Measurements from ENCODE around the gene MAFG. TPM values are rescaled to one million over a fixed set of nuclear protein-coding genes. Genes with fewer than 3 reads are reported as not detected.
"Not testable (repeated sequence)": the region's sequence is repeated elsewhere in the genome, so short reads cannot be mapped to it uniquely, and the experiment has no call there.

The MAFG gene
- total RNA-seq, 2 donors from 2014 or later, result 20.9 to 25.1 TPM

- intact Hi-C loops (cut with DNase I), result no loop called here
- ATAC-seq (no peak), DNase-seq (no peak)
Measured at GRCh38 chr17:81929253-81930141, 2.0 kb upstream of the MAFG start.

DNA sequence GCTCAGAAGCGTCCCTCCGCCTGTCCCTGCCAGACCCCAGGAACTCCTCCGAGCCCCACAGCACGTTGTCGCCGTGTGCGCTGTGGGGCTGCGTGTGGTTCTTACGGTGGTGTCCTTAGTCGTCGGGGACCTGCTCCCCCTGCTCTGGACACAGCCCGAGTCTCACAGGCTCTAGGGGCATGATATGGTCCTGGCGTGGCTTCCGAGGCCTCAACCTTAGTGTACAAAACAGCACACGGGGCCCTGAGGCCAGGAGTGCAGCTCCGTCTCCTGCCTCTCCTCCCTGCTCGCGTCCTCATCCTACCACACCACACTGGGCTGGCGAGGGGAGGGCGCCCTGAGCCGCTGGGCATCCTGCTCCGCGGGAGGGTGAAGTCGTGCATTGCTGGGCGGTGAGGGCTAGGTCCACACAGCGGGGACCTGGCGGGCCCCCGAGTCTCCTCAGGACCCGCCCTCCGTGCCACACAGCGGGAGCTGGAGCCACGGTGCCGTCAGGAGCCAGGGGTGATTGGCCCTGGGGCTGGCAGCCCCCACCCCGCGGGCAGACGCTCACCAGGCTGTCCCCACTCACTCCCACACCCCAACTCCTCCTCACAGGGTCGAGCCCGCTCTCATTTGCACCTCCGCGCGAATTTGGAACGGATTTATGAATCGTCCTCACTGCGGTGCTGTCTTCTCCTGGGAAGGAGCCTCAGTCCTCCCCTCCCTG, 1.2 kb upstream of the MAFG start:
- DNase-seq (peak; percentile 20), ATAC-seq (no peak)
- intact Hi-C loops (cut with DNase I), result no loop called here

- no peak for DNase-seq
- ATAC-seq, result peak; percentile 0 to 3
- intact Hi-C loops (cut with DNase I), result no loop called here
Measured at GRCh38 chr17:81927152-81927652, 333 bp downstream of the MAFG start.

GRCh38 chr17:81926451-81927151, 934 bp downstream of the MAFG start:
- ATAC-seq (peak; percentile 51 to 58), DNase-seq (peak; percentile 87)
- intact Hi-C loops (cut with DNase I), result no loop called here

GRCh38 chr17:81925860-81926450, 1.6 kb downstream of the MAFG start:
- no peak for ATAC-seq
- no peak for DNase-seq
- intact Hi-C loops (cut with DNase I), result no loop called here

GRCh38 chr17:81924557-81925532, 2.7 kb downstream of the MAFG start:
- DNase-seq (no peak), ATAC-seq (no peak)
- intact Hi-C loops (cut with DNase I), result no loop called here

- intact Hi-C loops (cut with DNase I), result no loop called here
- peak; percentile 19 to 52 for ATAC-seq
- peak; percentile 80 for DNase-seq
Measured at GRCh38 chr17:81923302-81924260, 4.0 kb downstream of the MAFG start.

GRCh38 chr17:81922566-81923301, 4.8 kb downstream of the MAFG start:
- DNase-seq (no peak), ATAC-seq (no peak)
- intact Hi-C loops (cut with DNase I), result no loop called here

DNA sequence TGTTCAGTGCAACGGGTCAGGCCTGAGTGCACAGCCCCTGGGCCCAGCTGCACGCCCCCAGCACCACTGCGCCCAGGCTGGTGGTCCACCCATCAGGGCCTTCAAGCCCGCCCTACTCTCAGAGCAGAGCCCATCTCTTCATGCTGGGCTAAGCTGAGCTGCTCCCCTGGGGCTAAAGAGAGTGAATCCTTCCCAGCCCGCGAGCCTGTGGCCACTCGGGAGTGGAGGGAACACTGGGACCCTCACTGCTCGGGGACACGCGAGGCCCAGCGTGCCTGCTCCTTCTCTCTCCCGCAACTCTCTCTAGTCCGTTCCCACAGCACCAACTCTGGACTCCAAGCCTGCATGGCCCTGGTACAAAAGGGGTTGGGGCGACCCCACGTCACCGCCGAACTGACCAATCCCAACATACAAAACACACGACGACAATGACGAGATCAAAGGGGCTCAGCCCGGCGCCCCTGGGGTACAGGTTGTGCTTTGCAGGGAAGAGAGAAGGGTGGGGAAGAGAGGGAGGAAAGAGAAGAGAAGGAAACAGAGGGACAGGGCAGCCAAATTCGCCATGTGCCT, 5.5 kb downstream of the MAFG start:
- no peak for ATAC-seq
- DNase-seq, result no peak
- intact Hi-C loops (cut with DNase I), result no loop called here

- ATAC-seq (no peak), DNase-seq (no peak)
- intact Hi-C loops (cut with DNase I), result no loop called here
Measured at GRCh38 chr17:81921537-81921862, 6.0 kb downstream of the MAFG start.

GRCh38 chr17:81920612-81921536, 6.7 kb downstream of the MAFG start:
- DNase-seq (no peak), ATAC-seq (no peak)
- intact Hi-C loops (cut with DNase I), result no loop called here

DNA sequence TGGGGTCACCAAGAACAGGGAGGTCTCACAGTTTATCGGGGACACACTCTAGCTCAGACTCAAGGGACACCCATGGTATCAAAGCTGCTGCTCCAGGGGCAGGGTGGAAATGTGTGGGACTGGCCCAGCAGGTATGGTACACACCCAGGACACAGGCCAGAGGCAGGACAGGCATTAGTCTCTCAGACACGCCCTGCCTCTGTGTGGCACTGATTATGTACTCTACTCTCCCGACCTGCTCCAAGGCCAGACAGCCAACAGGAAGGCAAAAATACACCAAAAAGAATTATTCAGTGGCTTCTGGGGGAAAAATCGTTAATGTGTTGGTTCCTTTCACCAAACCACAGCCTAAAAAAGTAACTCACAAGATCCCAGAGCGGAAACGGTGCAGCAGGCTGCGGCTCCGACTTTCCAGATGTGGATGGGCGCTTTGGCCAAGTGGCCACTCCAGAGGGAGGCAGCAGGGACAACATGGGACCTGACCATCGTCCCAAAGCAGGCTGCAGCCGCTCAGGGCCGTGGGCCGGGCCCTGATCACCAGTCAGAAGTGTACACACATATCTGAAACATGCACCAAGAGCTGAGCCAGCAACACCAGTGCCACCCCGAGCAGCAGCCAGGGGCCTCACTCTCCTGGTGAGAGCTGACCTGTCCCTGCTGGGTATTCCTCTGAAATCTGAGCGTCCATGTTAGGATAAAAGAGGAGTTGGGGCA, 8.5 kb downstream of the MAFG start:
- intact Hi-C loops (cut with DNase I), result no loop called here
- ATAC-seq (no peak), DNase-seq (no peak)

- DNase-seq; intact Hi-C loops (cut with DNase I): not testable (repeated sequence)
- ATAC-seq, result peak; percentile 6 to 7
Measured at GRCh38 chr17:81918333-81918669, 9.2 kb downstream of the MAFG start.

DNA sequence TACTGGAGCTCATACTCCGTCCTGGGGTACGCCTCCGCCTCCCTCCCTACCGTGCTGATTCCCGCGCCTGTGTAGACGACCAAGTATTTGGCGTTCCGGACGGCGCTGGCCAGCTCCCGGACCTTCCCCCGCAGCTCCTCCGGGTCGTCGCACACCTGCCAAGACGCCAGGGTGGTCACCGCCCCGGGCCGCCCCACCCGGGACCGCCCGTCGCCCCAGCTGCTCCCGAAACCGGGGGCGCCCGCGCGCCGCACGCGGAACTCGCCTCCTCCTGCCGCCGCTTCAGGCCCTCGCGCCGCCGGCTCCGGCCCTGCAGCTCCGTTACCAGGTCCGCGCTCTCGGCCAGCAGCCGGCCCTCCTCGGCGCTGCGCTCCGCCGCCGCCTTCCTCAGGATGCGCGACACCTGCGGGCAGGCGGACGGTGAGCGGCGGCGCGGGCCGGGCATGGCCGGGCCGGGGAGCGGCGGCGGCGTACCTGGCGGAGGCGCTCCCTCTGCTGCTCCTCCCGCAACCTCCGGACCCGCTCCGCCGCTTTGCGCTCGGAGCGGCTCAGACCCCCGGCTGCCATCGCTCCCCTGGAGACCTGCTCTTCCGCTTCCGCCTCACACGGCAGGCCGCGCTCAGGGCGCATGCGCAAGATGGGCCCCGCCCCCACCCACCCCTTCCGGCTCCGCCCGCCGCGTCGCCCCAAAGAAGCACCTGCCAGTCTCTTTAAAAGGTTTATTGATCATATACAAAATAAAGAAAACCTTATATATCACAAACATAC, 9.8 kb downstream of the MAFG start, which contains the start of gene SIRT7:
Gene SIRT7, minus strand, starts transcription at position 612 of the 768 bp plus-strand sequence. Its CDS starts 45 bp downstream, at position 567.
- ATAC-seq, result peak; percentile 80 to 92
- peak; percentile 79 for DNase-seq
- intact Hi-C loops (cut with DNase I), result no loop called here
